NCI-H526 treated with DMSO at 0.1 percent for 48 hours (cell line): ENCODE measurements around the gene BTD.
A peak's percentile ranks its signal among the peaks of the same experiment; 100 is the strongest.
"Not testable (repeated sequence)": the region's sequence is repeated elsewhere in the genome, so short reads cannot be mapped to it uniquely, and the experiment has no call there.

Source experiments
- DNase-seq: peaks from one replicate; lab custom pipeline; 2025; lab: John Stamatoyannopoulos, UW

The BTD gene

GRCh38 chr3:15602816-15603215 is 1.3 kb downstream of the BTD start:
- DNase-seq: not testable (repeated sequence)

- not testable (repeated sequence) for DNase-seq
These were observed 3.0 kb downstream of the BTD start for GRCh38 chr3:15604584-15604983.

GRCh38 chr3:15606434-15606891 is 4.9 kb downstream of the BTD start:
- DNase-seq: no peak

- DNase-seq: no peak
These were observed 8.7 kb downstream of the BTD start for GRCh38 chr3:15610082-15610759.

- no peak for DNase-seq
These were observed 9.5 kb downstream of the BTD start for GRCh38 chr3:15611018-15611417.

GRCh38 chr3:15612001-15612400 is 10.5 kb downstream of the BTD start:
- no peak for DNase-seq

- DNase-seq: no peak
These were observed 13.4 kb downstream of the BTD start for GRCh38 chr3:15614958-15615357.

GRCh38 chr3:15616053-15616452 is 14.5 kb downstream of the BTD start:
- DNase-seq: no peak

- DNase-seq: not testable (repeated sequence)
These were observed 18.3 kb downstream of the BTD start for GRCh38 chr3:15619659-15620464.

GRCh38 chr3:15623535-15624440 is 22.2 kb downstream of the BTD start:
- DNase-seq: no peak

GRCh38 chr3:15628967-15629366 is 27.4 kb downstream of the BTD start:
- DNase-seq: no peak

- peak; percentile 57 for DNase-seq
These were observed 28.5 kb downstream of the BTD start for GRCh38 chr3:15629860-15630597.

GRCh38 chr3:15630646-15631350 is 29.3 kb downstream of the BTD start:
- no peak for DNase-seq

GRCh38 chr3:15631426-15632211 is 30.1 kb downstream of the BTD start:
- DNase-seq: no peak

GRCh38 chr3:15632212-15632580 is 30.7 kb downstream of the BTD start:
- no peak for DNase-seq

- DNase-seq: peak; percentile 17
These were observed 31.6 kb downstream of the BTD start for GRCh38 chr3:15633159-15633558.

- no peak for DNase-seq
These were observed 32.4 kb downstream of the BTD start for GRCh38 chr3:15633766-15634598.

GRCh38 chr3:15634671-15635070 is 33.1 kb downstream of the BTD start:
- no peak for DNase-seq

- DNase-seq: no peak
These were observed 33.6 kb downstream of the BTD start for GRCh38 chr3:15635121-15635661.
